Esophagus muscularis mucosa (tissue), 3 donors: ENCODE results near the gene DNAH7.

Experiments used
- CTCF ChIP-seq, 3 experiments: fragments of 200-600 bp in 2 of 3; fragments of 450-650 bp in 1 of 3; sonication (generic) in 2 of 3; IDR thresholded peaks; one replicate each; pipeline ENCODE4 v1.5.1; 2017 to 2019; ENCODE audit warnings: antibody characterized with exemption in 3 of 3, mild to moderate bottlenecking in 2 of 3, moderate library complexity in 1 of 3
- POLR2A ChIP-seq: fragments of 450-650 bp; IDR thresholded peaks from one replicate; pipeline ENCODE4 v1.6.1; 2017; ENCODE audit warnings: antibody characterized with exemption, moderate library complexity, mild to moderate bottlenecking, low read depth
- POLR2AphosphoS5 ChIP-seq, 2 donors: sonication (generic); formaldehyde crosslinking; IDR thresholded peaks; one replicate each; pipeline ENCODE4 v1.6.1; 2017; ENCODE audit warnings: antibody characterized with exemption in 2 of 2

DNA sequence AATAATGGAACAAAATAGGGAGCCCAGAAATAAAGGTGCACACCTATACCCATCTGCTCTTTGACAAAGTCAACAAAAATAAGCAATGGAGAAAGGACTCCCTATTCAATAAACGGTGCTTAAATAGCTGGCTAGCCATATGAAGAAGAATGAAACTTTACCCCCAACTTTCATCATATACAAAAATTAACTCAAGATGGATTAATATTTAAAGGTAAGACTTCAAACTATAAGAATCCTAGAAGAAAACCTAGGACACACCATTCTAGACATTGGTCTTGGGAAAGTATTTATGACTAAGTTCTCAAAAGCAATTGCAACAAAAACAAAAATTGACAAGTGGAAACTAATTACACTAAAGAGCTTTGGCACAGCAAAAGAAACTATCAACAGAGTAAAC is 139.1 kb downstream of the DNAH7 start:
- TF ChIP-seq CTCF (IDR thresholded peaks at IDR 0.05) (no peak), POLR2AphosphoS5 (IDR thresholded peaks at IDR 0.05) (no peak), POLR2A (no peak)
